Stimulated activated CD8-positive, alpha-beta memory T cell treated with anti-CD3 and anti-CD28 coated beads, Interleukin-2, amount 100 ng/mL, for 1 hour (primary cell): ENCODE measurements around the gene MAMDC4.
A peak's percentile ranks its signal among the peaks of the same experiment; 100 is the strongest.

Source experiments
- DNase-seq, 2 donors: peaks; one replicate each; pipeline ENCODE4 v3.0.0-alpha.2; 2020; ENCODE audit warnings: low read depth in 2 of 2

MAMDC4 gene

GRCh38 chr9:136890661-136891060 is 38.5 kb downstream of the MAMDC4 start:
- no peak for DNase-seq

DNA sequence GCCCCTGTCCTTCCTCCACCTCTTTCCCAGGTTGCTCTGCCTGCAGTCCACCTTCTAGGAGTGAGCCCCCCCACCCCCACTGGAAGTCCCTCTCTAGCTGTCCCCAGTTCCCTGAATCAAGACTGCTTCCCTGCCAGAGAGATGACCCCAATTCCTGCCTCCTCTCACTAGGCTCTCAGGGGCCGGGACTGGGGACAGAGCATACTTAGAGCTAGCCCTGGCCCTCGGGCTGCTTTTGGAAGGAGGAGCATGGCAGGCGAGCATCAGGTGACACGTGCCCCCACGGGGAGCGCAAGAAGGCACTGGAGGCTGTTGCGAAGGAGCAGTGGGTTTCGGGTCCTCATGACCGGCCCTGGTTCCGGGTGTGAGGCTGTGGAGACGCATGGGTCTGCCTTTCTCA is 43.9 kb downstream of the MAMDC4 start:
- DNase-seq, result no peak

DNA sequence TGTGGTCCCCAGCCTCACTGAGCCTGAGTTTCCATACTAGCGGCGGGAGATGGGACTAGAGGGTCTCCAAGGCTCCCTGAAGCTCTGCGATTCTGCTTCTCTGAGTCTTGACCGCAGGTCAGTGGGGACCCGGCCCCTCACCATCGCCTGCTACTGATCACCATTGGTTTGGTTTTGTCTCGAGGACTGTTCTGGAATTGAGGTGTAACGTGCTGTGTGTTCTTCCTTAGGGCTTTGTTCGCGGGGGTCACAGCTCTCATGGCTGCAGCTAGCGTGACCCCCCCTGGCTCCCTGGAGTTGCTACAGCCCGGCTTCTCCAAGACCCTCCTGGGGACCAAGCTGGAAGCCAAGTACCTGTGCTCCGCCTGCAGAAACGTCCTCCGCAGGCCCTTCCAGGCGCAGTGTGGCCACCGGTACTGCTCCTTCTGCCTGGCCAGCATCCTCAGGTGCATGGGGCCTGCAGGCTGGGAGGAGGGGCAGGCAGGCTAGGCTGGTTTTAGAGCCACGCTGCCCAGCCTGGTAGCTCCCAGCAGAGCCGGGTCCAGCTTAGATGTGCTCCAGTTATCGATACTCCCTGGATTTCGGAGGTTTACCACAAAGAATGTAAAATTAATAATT is 46.4 kb downstream of the MAMDC4 start:
- no peak for DNase-seq

- DNase-seq, result no peak
Observed at GRCh38 chr9:136899196-136899595, 47.0 kb downstream of the MAMDC4 start.

- DNase-seq, result no peak
Observed at GRCh38 chr9:136900556-136900955, 48.4 kb downstream of the MAMDC4 start.

DNA sequence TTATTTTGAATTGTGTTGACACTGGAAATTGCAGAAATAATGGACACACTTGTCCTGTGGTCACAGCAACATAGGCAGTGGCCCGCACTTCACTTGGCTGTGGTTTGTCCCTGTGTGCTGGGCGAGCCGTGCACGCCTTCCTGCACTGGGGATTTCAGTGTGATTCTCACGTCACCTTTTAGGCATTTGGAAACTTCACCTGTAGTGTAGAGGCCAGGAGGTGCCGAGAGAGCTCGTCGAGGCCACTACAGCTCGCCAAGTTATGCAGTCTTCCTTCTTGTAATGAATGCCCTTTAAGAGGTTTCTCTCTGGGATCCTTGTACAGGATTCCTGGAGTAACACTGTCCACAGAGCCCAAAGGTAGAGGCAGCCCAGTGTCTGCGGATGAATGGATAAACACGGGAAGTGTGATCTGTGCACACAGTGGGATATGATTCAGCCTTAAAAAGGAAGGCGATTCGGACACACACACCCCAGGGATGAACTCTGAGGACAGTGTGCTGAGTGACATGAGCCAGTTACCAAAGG is 48.9 kb downstream of the MAMDC4 start:
- no peak for DNase-seq

GRCh38 chr9:136901516-136902258 is 49.5 kb downstream of the MAMDC4 start:
- DNase-seq, result peak in 1 of 2 donors; percentile 39

- DNase-seq, result peak; percentile 48 to 72
Observed at GRCh38 chr9:136902259-136902821, 50.2 kb downstream of the MAMDC4 start.

DNA sequence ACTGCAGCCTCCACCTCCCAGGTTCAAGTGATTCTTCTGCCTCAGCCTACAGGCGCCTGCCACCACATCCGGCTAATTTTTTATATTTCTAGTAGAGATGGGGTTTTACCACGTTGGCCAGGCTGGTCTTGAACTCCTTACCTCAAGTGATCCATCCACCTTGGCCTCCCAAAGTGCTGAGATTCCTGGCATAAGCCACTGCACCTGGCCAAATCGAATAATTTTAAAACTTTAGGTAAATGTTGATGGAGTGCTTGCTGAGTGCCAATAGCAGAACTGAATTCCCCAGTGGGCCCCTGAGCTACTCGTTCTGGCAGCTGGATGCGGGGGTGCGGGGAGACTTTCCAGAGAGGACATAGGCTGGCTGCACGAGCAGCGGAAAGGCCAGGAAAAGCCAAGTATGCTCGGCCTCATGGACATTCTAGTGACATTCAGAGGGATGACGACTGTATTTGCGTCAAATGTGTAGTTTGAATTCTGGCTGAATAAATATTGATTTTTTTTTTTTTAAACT is 51.0 kb downstream of the MAMDC4 start:
- DNase-seq, result no peak

GRCh38 chr9:136906266-136906665 is 54.1 kb downstream of the MAMDC4 start:
- DNase-seq, result no peak

- no peak for DNase-seq
Observed at GRCh38 chr9:136907011-136907914, 55.1 kb downstream of the MAMDC4 start.
